Measurements from ENCODE around the gene RIN1.
"Not testable (repeated sequence)": the region's sequence is repeated elsewhere in the genome, so short reads cannot be mapped to it uniquely, and the experiment has no call there.

Gene RIN1

DNA sequence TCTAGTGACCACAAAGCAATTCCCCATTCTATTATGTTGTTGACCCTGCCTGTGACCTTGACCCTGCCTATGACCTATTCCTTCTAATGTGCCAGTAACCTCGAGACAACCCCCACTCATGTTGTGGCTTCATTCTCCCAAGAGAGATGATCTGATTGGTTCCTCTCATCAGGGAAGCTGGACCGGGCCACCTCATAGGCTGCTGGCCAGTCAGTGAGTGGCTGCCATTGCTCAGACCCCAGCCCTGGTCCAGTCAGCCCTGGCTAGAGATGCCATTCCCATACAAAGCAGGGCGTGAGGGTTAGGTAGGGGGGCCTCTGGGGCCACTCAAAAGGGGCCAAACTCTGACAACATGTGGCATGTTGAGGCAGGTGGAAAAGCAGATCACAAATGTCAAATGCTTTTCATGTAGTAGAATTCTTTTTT lies 23.4 kb upstream of the RIN1 start:
- DNase-seq (ENCODE audit: low read depth, low spot score), result no peak

DNA sequence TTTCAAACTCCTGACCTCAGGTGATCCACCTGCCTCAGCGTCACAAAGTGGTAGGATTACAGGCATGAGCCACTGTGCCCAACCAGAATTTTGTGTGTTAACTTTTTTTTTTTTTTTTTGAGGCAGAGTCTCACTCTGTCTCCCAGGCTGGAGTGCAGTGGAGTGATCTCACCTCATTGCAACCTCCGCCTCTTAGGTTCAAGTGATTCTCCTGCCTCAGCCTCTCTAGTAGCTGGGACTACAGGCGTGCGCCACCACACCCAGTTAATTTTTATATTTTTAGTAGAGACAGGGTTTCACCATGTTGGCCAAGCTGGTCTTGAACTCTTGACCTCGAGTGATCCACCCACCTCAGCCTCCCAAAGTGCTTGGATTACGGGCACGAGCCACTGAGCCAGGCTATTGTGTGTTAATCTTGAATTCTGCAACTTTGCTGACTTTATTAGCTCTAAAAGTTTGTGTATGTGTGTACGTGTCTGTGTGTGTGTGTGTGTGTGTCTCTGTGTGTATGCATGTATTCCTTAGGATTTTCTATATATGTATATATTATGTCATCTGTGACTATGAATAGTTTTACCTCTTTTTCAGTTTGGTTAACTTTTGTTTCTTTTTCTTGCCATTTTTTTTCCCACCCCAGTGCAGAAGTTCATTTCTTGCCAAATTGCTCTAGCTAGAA lies 14.5 kb upstream of the RIN1 start:
- DNase-seq (ENCODE audit: low read depth, low spot score), result not testable (repeated sequence)

DNA sequence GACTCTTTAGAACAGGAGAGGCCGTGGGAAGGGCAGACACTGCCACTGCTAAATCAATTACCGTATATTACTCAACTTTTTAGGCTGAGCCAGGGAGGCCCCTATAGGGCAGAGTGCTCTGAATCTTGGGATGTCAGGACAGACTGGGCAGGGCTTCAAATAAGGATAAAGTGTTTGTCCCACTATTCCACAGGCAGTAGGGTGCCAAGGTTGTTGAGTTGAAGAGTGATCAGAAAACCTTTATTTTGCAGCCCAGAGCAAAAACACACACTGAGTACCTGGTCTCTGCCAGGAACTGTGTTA lies 12.8 kb upstream of the RIN1 start:
- DNase-seq (ENCODE audit: low read depth, low spot score), result no peak

DNA sequence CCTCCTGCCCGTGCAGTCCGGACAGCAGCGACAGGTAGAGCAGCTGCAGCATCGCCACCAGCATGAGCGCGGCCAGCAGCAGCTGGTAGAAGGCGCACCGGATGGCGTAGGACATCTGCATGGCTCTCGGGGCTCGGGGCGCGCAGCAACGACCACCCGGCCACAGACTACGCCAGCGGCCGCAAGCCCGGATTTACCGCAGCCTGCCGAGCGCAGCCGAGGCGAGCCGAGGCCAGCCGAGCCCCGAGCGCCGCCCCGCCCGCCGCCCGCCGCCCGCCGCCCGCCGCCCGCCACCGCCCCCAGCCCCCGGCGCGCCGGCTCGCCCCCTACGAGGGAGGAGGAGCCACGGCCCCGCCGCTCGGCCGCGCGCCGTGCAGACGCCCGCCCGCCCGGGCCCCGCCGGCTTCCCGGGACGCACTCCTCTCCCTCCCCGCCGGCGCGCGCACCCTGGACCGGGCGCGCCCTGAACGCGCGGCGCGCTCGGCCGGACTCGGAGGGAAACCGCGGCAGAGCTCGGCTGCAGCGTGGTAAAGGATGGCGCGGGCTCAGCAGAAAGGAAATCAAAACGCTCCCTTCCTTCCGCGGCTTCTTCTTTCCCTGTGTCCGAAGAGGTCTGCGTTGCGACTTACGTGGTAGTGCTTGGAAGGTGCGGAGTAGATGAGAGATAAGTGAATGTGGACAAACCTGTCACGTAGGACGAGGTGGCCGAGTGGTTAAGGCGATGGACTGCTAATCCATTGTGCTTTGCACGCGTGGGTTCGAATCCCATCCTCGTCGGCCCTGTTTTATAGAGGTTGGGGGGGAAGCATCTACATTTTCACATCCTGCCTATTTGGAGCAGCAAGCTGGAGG lies 11.4 kb upstream of the RIN1 start, which contains the start of gene B4GAT1:
TSS of gene B4GAT1 (minus strand) at position 205 of the 852 bp plus-strand sequence. CDS start at position 121, 84 bp downstream.
- DNase-seq (ENCODE audit: low read depth, low spot score), result peak; percentile 82

DNA sequence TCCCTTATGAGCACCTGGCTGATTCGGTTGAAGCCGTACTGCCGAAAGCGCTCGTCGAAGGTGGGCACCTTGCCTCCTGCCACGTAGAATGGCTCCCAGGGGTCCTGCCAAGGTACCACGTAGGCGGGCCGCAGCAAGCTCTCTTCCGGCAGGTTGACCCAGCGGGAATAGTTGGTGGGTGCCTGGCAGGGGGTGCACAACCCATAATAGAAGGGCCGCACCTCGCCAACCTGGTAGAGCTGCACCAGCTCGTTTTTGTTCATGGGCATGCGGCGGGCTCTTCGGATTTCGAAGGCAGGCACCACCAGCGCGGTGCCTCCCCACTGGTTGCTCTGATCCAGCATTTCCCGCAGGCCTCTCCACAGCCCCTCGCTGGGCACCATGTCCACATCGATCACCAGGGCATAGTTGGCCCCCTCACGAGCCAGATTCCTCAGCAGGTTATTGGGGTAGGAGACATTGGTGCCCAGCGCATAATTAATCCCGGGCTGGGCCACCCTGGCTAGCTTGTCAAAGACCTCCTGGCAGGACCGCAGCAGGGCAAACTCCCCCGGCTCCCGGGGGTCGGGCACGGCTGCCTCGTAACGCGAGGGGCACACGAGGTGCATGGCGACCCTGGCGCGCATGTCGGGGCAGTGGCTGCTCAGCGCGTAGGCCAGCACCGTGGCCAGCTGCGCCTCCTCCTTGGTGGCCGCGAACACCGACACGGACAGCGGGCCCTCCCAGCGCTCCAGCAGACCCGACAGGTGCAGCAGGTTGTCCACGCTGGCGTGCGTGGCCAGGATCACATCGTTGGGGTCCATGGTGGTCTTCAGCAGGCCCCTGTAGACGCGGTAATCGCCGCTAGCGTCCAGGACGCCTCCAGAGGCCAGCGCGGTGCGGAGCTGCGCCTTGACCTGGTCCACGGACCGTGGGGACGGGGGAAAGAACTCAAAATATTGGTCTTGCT lies 10.5 kb upstream of the RIN1 start:
- DNase-seq (ENCODE audit: low read depth, low spot score), result no peak

DNA sequence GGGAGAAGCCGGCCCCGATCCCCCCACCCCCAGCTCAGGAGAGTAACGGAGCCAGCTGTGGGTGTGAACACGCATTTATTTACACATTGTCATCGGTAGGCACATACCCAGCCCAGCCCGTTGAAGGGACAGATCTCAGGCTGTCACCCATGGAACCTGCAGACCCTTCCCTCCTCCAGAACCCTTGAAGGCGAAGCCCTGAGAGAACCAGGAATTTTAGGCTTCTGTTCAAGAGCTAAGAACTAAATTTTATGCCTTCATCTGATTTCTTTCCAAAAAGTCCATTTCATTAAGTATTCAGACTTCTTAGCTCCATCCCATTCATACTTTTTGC lies 9.0 kb upstream of the RIN1 start:
- DNase-seq (ENCODE audit: low read depth, low spot score), result no peak

DNA sequence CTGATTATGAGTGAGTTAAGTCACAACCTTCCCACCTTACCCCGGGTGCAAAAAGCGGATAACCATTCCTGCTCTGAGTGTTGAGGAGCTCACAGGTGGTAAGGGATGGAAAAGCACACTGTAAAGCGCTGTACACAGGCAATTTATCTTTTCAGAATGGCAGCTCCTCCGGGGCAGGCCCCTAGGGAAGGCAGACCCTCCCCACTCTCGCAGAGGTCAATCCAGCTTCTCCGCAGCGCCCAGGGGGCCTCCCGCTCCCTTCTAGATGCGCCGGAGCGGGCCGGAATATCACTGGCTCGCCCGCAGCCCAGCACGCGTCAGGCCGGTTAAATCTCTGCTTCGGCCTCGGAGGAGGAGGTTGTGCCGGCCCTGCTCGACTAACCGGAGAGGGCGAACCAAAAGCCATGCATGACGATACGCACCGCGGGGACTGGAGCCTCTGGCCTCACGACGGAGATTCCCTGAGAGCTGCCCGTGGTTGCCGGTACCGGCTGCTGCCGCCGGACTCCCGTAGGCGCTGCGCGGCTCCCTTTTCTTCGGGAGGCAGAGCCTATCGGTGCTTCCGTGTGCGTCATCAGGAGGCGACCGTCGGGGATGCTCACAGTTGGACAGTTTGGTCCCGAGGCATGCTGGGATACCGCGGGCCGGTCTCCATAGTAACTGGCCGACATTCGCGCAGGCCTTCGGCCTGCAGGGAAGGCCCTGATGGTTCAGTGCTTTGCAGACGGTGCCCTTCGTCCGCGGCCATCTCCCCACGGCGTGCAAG lies 8.5 kb upstream of the RIN1 start, which contains the start of gene BRMS1:
TSS of gene BRMS1 (minus strand) at position 555 of the 766 bp plus-strand sequence. CDS start 2,870 bp downstream, outside the sequence.
- DNase-seq (ENCODE audit: low read depth, low spot score), result peak; percentile 88

DNA sequence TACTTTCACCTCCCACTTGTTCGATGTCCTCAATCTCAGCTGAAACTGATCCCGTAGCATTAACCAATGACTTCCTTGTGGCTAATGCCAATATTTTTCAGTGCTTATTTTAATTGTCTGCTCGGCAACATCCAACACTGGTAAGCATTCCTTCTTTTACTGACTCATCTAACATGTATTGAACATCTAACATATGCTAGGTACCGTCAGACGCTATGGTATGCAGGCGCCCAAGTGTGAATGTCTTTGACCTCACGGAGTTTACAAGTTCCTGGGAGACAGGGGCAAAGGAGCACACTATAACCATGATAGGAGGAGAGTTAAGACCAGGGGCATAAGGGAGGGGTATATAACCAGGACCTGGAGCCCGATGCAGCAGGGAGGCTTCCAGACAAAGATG lies 6.9 kb upstream of the RIN1 start:
- no peak for DNase-seq (ENCODE audit: low read depth, low spot score)

DNA sequence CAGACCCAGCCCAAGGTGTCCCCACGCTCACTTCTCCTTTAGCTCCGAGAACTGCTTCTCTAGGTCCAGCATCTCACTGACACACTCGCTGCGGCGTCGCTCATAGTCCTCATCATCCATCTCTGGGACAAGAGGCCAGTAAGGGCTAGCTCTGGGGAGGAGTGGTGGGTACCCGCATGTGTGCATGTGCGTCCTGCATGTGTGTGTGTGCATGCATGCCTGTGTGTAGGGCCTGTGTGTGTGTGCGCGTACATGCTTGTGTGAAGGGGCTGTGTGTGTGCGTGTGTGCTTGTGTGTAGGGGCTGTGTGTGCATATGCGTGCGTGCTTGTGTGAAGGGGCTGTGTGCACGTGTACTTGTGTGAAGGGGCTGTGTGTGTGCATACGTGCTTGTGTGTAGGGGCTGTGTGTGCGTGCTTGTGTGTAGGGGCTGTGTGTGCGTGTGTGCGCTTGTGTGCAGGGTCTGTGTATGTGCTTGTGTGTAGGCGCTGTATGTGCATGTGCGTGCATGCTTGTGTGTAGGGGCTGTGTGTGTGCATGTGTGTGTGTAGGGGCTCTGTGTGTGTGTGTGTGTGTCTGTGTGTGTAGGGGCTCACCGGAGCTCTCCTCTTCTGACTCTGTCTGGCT lies 5.4 kb upstream of the RIN1 start:
- no peak for DNase-seq (ENCODE audit: low read depth, low spot score)

DNA sequence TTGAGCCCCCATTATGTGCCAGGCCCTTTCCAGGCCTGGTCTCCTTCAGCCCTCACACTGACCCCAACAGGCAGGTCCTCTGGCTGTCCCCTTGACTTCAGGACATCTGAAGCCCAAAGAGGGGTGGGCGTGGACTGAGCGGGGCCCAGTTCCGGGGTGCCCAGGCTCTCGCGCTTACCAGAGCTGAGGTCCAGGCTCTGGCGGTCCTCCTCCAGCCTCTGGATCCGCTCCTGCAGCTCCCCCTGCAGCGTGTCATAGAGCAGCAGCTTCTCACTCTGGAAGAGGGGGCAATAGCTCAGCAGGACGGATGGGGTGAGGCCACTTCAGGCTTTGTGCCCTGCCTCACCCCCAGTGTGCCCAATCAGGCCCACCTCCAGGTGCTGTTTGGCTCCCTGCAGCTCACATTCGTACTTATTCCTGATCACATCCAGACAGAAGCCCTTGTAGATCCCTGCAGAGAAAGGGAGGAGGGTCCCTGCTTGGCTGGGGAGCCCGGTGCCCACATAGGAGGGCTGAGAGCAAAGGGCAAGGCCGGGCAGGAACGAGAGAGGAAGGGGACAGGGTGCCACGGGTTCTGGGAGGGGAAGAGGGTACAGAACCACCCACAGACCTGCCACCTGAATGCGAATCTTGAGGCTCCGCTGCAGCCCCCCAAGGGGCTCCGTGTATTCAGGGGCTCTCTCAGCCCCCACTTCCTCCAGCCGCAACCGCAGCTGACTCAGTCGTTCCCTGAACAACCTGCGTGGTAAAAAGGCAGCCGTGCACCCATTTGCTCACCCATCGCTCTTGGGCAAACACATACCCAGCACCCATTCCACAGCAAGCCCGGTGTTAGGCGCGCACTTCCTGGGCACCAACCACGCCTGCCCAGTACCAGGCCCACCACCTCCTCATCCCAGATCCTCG lies 4.6 kb upstream of the RIN1 start:
- no peak for DNase-seq (ENCODE audit: low read depth, low spot score)

DNA sequence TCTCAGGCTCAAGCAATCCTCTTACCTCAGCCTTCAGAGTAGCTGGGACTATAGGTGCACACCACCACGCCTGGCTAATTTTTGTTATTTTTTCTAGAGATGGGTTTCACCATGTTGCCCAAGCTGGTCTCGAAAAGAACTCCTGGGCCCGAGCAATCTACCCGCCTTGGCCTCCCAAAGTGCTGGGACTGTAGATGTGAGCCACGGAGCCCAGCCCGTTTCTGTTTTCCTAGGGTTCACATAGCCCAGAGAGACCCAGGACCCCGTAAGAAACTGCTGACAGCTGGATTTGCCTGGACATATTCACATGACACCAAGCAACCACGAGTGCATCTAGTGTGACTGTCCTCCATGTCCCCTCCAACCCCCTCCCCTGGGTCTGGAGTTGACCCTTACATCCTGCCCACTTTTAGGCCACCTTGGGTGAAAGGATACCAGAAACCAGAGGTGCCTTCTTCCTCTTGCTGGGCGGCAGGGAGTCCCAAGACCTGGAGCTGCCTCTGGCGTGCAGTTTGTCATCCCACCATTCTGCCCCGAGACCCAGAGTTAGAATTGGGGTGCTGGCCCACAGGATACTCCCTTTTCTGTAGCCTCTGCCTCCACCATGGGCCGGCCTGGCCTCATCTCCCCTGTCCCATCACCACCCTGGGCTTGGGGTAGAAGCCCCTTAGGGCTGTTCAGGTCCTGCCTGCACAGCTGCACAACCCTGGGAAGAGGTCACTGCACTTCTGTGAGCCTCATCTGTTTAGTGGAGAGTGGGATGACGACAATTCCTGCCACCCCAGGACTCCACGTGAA lies 3.7 kb upstream of the RIN1 start:
- no peak for DNase-seq (ENCODE audit: low read depth, low spot score)

DNA sequence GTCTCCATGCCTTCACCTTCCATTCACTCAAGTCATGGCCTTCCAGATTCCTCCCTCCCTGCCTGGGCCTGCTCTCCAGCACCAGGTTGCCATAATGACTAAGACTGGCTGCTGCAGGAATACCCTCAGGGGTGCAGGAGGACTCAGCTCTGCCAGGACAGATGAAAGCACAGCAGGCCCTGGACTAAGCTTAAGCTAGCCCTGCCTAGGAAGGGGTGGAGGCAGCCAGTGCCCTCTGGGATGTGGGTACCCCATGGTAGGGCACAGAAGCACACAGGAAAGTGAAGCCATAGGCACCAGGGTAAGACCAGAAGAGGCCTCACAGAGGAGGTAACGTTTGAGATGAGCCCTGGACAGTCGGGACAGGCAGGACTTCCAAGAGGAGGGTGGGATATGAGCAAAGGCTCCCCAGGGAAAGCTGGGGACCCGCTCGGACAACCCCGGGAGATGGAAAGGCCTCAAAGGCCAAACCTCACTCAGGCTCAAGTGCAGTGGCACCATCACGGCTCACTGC lies 3.0 kb upstream of the RIN1 start:
- no peak for DNase-seq (ENCODE audit: low read depth, low spot score)

DNA sequence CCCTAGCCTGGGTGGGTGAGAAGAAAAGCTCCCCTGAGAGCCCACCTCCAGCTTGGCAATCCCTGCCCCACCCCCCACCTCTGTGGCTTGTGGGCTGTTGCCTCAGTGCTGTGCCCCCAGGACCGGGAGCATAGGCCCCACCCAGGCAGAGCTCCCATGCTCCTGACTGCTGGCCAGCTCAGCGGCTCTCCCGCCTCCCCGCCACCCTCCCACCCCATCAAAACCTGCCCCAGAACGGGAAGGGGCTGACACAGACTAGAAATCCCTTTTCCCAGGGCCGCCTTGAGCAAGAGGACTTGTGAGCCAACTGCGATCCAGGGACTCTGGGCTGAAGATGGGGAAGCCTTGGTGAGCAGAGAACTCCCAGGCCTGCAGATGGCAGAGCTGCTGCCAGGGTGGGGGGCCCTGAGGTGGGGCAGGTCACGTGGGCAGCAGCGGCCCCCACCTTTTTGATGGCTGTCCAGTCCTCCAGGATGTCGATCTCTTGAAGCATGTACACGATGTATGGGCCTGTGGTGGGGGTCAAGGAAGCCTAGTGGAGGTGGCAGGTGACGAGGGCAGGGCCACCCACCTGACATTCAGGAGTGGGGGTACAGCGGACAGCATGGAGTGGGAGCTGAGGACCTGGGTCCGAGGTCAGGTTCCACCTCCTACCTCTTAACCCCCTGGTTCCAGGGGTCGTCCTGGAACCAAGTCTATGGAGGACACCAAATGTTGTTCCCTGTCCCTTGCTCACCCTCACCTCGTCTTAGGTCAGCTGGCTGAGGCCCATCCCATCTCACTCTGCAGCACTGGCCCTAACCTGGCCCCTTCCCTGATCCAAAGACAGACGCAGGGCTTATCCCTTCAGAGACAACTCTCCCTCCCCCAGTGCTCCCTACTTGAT lies 2.3 kb upstream of the RIN1 start:
- no peak for DNase-seq (ENCODE audit: low read depth, low spot score)

DNA sequence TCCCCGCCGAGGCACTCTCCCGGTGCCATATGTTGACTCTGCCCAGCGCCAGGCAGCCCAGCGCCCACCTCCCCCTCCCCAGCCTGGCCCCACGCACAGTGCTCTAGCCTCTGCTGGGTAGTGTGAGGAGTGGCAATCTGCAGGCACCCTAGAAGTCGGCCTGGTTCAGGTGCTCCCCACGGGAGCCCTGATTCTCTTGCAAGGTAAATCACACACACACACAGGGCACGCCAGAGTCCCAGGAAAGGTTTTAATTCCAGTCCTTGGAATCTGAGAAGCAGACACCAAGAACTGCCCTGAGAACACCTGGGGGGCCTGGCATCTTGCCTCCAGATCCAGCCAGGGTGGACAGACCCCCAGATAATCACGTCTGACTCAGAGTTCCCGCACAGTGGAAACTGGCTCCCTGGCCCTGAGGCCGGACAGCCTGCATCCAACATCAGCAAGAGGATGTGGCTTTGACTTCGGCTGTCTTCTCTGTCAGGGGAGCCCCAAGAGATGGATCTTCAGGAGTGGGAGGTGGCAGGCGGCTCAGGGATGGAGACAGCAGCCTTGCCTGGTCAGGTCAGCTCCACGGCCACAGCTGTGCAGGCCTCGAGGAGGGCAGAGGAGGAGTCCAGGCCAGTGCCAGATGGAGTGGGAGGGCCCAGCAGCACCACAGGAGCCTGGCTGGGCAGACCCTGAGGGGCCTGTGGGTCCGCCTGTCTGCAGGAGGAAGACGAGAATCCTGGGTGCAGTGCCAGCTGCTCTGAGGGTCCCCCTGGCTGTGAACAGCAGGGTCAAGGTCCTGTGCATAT lies 1.1 kb upstream of the RIN1 start:
- DNase-seq (ENCODE audit: low read depth, low spot score), result no peak

DNA sequence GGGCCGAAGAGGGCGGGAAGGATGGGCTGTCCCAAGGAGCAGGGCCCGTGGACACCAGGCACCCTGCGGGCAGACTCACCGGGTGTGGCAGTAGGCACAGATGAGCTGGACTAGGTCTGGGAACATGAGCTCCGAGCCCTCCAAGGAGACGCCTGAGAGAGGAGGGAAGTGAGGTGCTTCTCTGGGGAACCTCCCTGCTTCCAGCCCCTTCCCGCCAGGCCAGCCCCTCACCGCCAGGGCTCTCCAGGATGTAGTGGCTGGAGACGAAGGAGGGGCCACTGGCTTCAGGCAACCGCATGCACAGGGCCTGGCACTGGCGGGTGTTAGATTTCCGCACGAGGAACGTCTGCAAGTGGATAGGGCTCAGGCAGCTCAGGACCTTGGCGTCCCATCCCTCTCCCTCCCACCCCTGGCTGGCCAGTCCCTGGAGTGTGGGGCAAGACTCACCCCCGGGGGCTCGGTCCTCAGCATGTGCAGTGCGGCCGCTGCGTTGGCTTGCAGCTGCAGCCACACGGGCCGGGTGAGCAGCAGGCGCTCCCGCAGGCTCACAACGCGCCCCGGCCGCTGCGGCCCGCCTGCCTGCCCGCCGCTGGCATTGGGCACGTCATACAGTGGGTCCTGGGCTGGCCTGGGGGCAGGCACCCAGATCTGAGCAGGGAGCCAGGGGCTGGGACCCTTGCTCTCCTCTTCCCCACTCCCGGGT lies 552 bp downstream of the RIN1 start:
- no peak for DNase-seq (ENCODE audit: low read depth, low spot score)

Data from smooth muscle cell of the brain vasculature (primary cell).